Osteocyte (in vitro differentiated cells): Measurements from ENCODE around the gene NTN4. TPM values are rescaled to one million over a fixed set of nuclear protein-coding genes. Genes with fewer than 3 reads are reported as not detected.
"Not testable (repeated sequence)": the region's sequence is repeated elsewhere in the genome, so short reads cannot be mapped to it uniquely, and the experiment has no call there.

ENCODE experiments used
- DNase-seq: peaks from one replicate; pipeline ENCODE4 v3.0.0; 2021; ENCODE audit warnings: mixed read lengths; ENCODE audit not compliant: unreplicated experiment; ENCODE audit errors: extremely low spot score
- H3K27ac Mint-ChIP-seq: one replicate; pipeline ENCODE4 v1.8.0; 2021; ENCODE audit warnings: mild to moderate bottlenecking, mixed read lengths; ENCODE audit not compliant: unreplicated experiment
- H3K27me3 Mint-ChIP-seq: one replicate; pipeline ENCODE4 v1.8.0; 2021; ENCODE audit warnings: mixed read lengths; ENCODE audit not compliant: unreplicated experiment
- H3K36me3 Mint-ChIP-seq: one replicate; pipeline ENCODE4 v1.8.0; 2021; ENCODE audit warnings: mixed read lengths; ENCODE audit not compliant: unreplicated experiment
- H3K4me1 Mint-ChIP-seq: one replicate; pipeline ENCODE4 v1.8.0; 2021; ENCODE audit warnings: mixed read lengths; ENCODE audit not compliant: unreplicated experiment
- H3K4me3 Mint-ChIP-seq: one replicate; pipeline ENCODE4 v1.8.0; 2021; ENCODE audit warnings: mild to moderate bottlenecking, moderate library complexity, mixed read lengths; ENCODE audit not compliant: unreplicated experiment
- H3K9me3 Mint-ChIP-seq: one replicate; pipeline ENCODE4 v1.8.0; 2021; ENCODE audit warnings: mixed read lengths; ENCODE audit not compliant: unreplicated experiment
- CTCF ChIP-seq: fragments of 200-600 bp; sonication (generic); IDR thresholded peaks from 2 replicates; pipeline ENCODE4 v1.5.0; 2021; ENCODE audit warnings: antibody characterized with exemption, mild to moderate bottlenecking, moderate library complexity
- total RNA-seq: library from RNA; stranded (reverse); gene quantifications from 2 replicates; pipeline ENCODE4 v1.2.1, GENCODE V29; 2021

The NTN4 gene
- total RNA-seq, 1 donor from 2014 or later: 654 TPM

- H3K36me3 Mint-ChIP-seq: no peaks in the 10 kb centered on the region
- no peak overlapping the region for H3K27ac Mint-ChIP-seq
- peak; percentile 79 for TF ChIP-seq CTCF
- no peaks in the 10 kb centered on the region for H3K9me3 Mint-ChIP-seq
- no peak for DNase-seq
- no peaks in the 10 kb centered on the region for H3K27me3 Mint-ChIP-seq
- H3K4me3 Mint-ChIP-seq: no peak overlapping the region
- H3K4me1 Mint-ChIP-seq: peaks cover 16% of the 10 kb centered on the region
These were observed 25.2 kb upstream of the NTN4 start for GRCh38 chr12:95815632-95816212.

GRCh38 chr12:95812155-95812554 is 21.6 kb upstream of the NTN4 start:
- H3K4me3 Mint-ChIP-seq, DNase-seq, H3K9me3 Mint-ChIP-seq, H3K27me3 Mint-ChIP-seq, H3K36me3 Mint-ChIP-seq, H3K27ac Mint-ChIP-seq: not testable (repeated sequence)
- H3K4me1 Mint-ChIP-seq: peaks cover 31% of the 10 kb centered on the region

GRCh38 chr12:95810411-95810810 is 19.8 kb upstream of the NTN4 start:
- no peaks in the 10 kb centered on the region for H3K9me3 Mint-ChIP-seq
- no peak for DNase-seq
- H3K4me1 Mint-ChIP-seq: peaks cover 46% of the 10 kb centered on the region
- no peaks in the 10 kb centered on the region for H3K27me3 Mint-ChIP-seq
- TF ChIP-seq CTCF: no peak
- H3K36me3 Mint-ChIP-seq: no peaks in the 10 kb centered on the region
- H3K27ac Mint-ChIP-seq: peak overlapping the region; percentile 40
- H3K4me3 Mint-ChIP-seq: no peak overlapping the region

- peaks cover 54% of the 10 kb centered on the region for H3K4me1 Mint-ChIP-seq
- H3K4me3 Mint-ChIP-seq: no peak overlapping the region
- DNase-seq: no peak
- no peaks in the 10 kb centered on the region for H3K27me3 Mint-ChIP-seq
- peak overlapping the region; percentile 60 for H3K27ac Mint-ChIP-seq
- H3K36me3 Mint-ChIP-seq: no peaks in the 10 kb centered on the region
- no peaks in the 10 kb centered on the region for H3K9me3 Mint-ChIP-seq
- TF ChIP-seq CTCF: no peak
These were observed 18.6 kb upstream of the NTN4 start for GRCh38 chr12:95809000-95809680.

- H3K27ac Mint-ChIP-seq: peak overlapping the region; percentile 80
These were observed 17.6 kb upstream of the NTN4 start for GRCh38 chr12:95808146-95808545.

More at GRCh38 chr12:95808146-95808545, 17.6 kb upstream of the NTN4 start:
- Mint-ChIP-seq H3K4me1 (peaks cover 58% of the 10 kb centered on the region), H3K4me3 (no peak overlapping the region), H3K9me3 (no peaks in the 10 kb centered on the region), H3K36me3 (peaks cover 5% of the 10 kb centered on the region), H3K27me3 (no peaks in the 10 kb centered on the region)
- no peak for TF ChIP-seq CTCF
- no peak for DNase-seq
